Naive thymus-derived CD8-positive, alpha-beta T cell (primary cell): Measurements from ENCODE around the gene CCL4L2. TPM values are rescaled to one million over a fixed set of nuclear protein-coding genes. Genes with fewer than 3 reads are reported as not detected.
"Not testable (repeated sequence)": the region's sequence is repeated elsewhere in the genome, so short reads cannot be mapped to it uniquely, and the experiment has no call there.

Source experiments
- ATAC-seq, 2 donors: fragments of 150-1000 bp; cut with Tn5 transposase in 1 of 2; sonication (Bioruptor Pico), chemical (Tn5 transposase) in 1 of 2; 1 replicate in 1 of 2; 2 replicates in 1 of 2; pipeline ENCODE4 v1.10.0; 2021; ENCODE audit warnings: mild to moderate bottlenecking in 2 of 2, moderate library complexity in 2 of 2
- POLR2A ChIA-PET: fragments of 350-600 bp; sonication (Branson Sonifier 250); formaldehyde crosslinking; loops from one replicate; lab custom pipeline; 2021; ENCODE audit warnings: antibody characterized with exemption; lab: Charles Lee
- DNase-seq, 10 donors: peaks; one replicate each; pipeline versions ENCODE4 v3.0.0 to v3.0.0-alpha.2; 2020 to 2022
- H3K27ac Mint-ChIP-seq, 10 donors: one replicate each; pipeline ENCODE4 v1.8.0; 2020 to 2022; ENCODE audit warnings: mild to moderate bottlenecking in 10 of 10, mixed read lengths in 10 of 10, moderate library complexity in 4 of 10, inconsistent platforms in 1 of 10
- H3K27me3 Mint-ChIP-seq, 5 donors: one replicate each; pipeline ENCODE4 v1.8.0; 2021 to 2022; ENCODE audit warnings: mixed read lengths in 5 of 5
- H3K36me3 Mint-ChIP-seq, 3 donors: one replicate each; pipeline ENCODE4 v1.8.0; 2020 to 2022; ENCODE audit warnings: mixed read lengths in 3 of 3, mild to moderate bottlenecking in 2 of 3, inconsistent platforms in 1 of 3
- H3K4me1 Mint-ChIP-seq, 4 donors: one replicate each; pipeline ENCODE4 v1.8.0; 2021 to 2022; ENCODE audit warnings: mixed read lengths in 4 of 4
- H3K4me3 Mint-ChIP-seq, 10 donors: one replicate each; pipeline ENCODE4 v1.8.0; 2020 to 2022; ENCODE audit warnings: mild to moderate bottlenecking in 10 of 10, mixed read lengths in 10 of 10, moderate library complexity in 6 of 10, inconsistent platforms in 1 of 10
- H3K9me3 Mint-ChIP-seq, 9 donors: one replicate each; pipeline ENCODE4 v1.8.0; 2020 to 2022; ENCODE audit warnings: mixed read lengths in 9 of 9, mild to moderate bottlenecking in 3 of 9, inconsistent platforms in 1 of 9, moderate library complexity in 1 of 9
- polyA plus RNA-seq, 3 donors: library from polyadenylated mRNA; unstranded; fragments of 300-500 nt; fragmentation: Illumina TruSeq; gene quantifications; one replicate each; pipeline ENCODE4 v1.2.3, GENCODE V29; 2021
- total RNA-seq, 8 experiments: library from RNA in 2 of 8; stranded (reverse) in 2 of 8; gene quantifications; one replicate each; pipeline ENCODE4 v1.2.3 and lab custom pipeline; 2021 to 2026

Gene CCL4L2
- total and polyA plus RNA-seq, 5 experiments from 2014 or later = 0.59 to 58.5 (median 1.8) TPM; not detected in 1

DNA sequence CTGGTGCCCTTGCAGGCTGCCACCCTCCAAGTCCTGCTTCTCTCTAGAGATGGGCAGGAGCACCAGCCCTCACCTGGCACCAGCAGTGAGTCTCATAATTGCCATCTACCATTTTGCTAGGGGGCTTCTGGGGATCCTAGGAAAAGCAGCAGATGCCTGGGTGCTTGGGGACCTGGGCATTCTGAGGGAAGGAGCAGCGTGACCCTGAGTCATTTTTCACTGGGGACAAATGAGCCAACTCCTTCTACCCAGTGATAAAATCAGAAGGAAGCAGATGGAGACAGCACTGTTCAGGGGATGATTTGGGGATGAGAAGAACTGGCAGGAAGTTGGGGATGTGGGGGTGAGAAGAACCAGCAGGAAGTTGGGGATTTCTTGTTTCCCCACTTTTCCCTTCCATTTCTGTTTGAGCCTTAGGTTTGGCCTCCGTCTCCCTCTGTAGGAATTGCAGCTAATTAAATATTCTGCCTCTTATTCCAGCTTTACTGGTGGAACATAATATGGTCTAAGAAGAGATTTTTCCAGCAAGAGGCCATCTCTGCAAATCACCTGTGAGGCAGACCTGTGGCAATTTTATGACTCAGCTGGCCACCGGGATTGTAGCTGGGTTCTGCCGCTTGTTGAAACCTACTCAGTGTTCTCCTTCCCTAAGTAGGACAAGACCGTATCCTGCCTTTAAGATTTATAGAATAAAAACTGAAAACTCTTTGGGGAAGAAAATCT, 22.8 kb upstream of the CCL4L2 start:
- POLR2A ChIA-PET, H3K9me3 Mint-ChIP-seq, ATAC-seq, DNase-seq, H3K36me3 Mint-ChIP-seq: not testable (repeated sequence)
- Mint-ChIP-seq H3K27ac (peak overlapping the region in 4 of 10 donors; percentile 8 to 91 (median 72)), H3K4me1 (peaks cover 3 to 78% (median 24%) of the 10 kb centered on the region in 4 donors), H3K27me3 (peaks cover 18 to 47% (median 34%) of the 10 kb centered on the region in 5 donors), H3K4me3 (peak overlapping the region in 3 of 10 donors; percentile 13 to 89 (median 23))

DNA sequence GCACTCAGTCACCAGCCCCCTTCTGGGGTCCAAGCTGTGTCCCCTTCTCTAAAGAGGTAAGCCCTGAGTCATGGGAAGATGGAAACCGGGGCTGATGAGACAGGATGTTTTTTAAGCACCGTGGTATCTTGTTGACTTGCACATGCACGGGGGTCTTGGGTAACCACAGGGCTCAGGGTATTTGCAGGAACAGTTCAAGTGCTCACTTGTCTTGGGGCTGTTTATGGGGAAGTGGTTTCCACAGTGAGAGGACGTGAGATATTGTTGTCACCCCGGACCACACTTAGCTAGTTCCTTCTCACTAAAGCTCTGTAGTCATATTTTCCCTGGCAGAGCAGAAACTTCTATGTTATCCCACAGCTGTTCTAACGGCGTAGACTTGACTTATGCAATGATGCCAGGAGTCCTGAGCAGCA, 22.0 kb upstream of the CCL4L2 start:
- peak overlapping the region in 4 of 10 donors; percentile 22 to 91 (median 52) for H3K27ac Mint-ChIP-seq
- POLR2A ChIA-PET = no interaction called here
- H3K9me3 Mint-ChIP-seq = peaks cover 0 to 2% (median 0%) of the 10 kb centered on the region in 9 donors
- peaks cover 18 to 42% (median 34%) of the 10 kb centered on the region in 5 donors for H3K27me3 Mint-ChIP-seq
- DNase-seq (peak in 4 of 10 donors; percentile 44 to 78 (median 64)), ATAC-seq (peak; percentile 59 to 82)
- no peaks in the 10 kb centered on the region for H3K36me3 Mint-ChIP-seq
- peak overlapping the region in 3 of 10 donors; percentile 5 to 89 (median 12) for H3K4me3 Mint-ChIP-seq
- peaks cover 3 to 84% (median 24%) of the 10 kb centered on the region in 4 donors for H3K4me1 Mint-ChIP-seq

DNA sequence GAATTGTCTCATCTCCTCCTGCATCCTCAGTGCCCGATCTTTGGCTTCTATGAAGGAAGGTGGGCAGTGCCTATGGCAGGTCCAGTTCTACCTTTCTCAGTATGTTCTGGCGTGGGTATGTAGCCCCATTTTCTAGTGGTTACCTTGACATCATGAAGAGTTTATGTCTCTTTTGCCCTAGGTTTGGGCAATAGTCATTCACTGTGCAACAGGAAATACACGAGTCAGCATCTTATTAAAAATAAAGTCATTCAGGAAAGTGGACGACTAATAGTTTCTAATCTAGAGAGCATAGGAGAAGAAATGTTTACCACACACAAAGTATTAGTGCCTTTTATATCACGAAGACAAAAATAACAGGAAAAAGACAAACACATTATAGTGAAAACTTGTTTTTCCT, 20.9 kb upstream of the CCL4L2 start:
- DNase-seq, POLR2A ChIA-PET, H3K36me3 Mint-ChIP-seq, H3K9me3 Mint-ChIP-seq, ATAC-seq: not testable (repeated sequence)
- Mint-ChIP-seq H3K4me1 (peaks cover 3 to 80% (median 23%) of the 10 kb centered on the region in 4 donors), H3K27ac (peak overlapping the region in 2 of 10 donors; percentile 54 to 88), H3K4me3 (peak overlapping the region in 1 of 10 donors; percentile 8), H3K27me3 (peaks cover 12 to 36% (median 23%) of the 10 kb centered on the region in 5 donors)

DNA sequence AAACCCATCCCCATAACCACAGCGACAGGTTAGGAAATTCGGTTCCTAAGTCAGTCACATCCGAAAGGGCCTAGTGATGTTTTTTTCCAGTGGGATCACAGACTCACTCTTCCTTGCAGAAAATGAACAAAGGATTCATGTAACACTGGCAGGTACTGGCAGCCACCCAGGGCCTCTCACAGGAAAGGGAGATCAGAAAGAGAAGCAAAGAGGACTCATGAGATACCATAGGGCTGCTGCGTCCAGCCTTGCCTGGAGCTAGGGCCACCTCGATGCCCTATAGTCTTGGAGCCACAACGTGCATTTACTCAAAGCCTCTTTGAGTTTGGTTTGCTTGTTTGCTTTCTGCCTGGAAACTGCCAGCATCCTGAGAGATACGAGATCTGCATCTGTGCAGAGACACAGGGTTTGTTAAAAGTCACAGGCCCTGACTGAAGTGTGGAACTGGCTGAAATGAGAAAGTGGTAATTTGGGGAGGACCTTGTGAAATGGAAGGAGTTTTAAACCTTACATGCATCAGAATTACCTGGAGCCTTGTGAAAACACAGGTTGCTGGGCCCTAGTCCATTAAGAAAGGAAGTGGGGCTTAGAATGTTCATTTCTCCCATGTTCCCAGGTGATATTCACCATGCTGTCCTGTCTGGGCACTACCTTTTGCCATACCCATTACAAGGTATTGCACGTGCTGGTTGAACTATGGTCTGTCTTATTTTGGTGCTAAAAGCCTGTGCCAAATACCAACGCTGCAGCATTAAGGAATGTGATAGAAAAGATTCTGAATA, 20.1 kb upstream of the CCL4L2 start:
- H3K36me3 Mint-ChIP-seq, POLR2A ChIA-PET, H3K9me3 Mint-ChIP-seq, ATAC-seq, H3K4me3 Mint-ChIP-seq: not testable (repeated sequence)
- peaks cover 16 to 35% (median 26%) of the 10 kb centered on the region in 5 donors for H3K27me3 Mint-ChIP-seq
- H3K4me1 Mint-ChIP-seq = peaks cover 3 to 81% (median 25%) of the 10 kb centered on the region in 4 donors
- DNase-seq = peak in 1 of 10 donors; percentile 0
- H3K27ac Mint-ChIP-seq = peak overlapping the region in 3 of 10 donors; percentile 11 to 88 (median 54)

DNA sequence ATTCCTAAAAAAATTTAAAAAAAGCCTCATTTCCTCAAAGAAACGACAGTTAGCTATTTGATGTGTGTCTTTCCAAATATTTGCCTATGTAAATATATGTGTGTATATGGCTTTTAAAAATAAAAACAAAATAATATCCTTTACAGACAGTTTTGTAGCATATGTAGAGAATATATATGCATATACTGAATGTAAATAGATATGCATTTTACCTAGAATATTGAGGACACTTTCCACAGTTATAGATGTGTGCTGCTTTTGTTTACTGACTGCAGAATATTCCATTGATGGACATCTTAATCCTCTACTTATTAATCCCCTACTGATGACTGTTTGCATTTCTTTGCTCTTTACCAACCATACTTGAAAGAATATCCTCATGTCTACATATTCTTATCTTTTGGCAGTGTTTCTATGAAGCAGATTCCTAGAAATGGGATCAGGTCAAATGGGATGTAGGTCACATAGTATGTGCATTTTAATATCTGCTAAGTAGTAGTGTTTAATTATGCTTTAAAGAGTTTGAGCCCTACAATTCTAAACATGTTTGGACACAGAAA, 17.6 kb upstream of the CCL4L2 start:
- peak overlapping the region in 1 of 10 donors; percentile 0 for H3K27ac Mint-ChIP-seq
- H3K9me3 Mint-ChIP-seq = no peaks in the 10 kb centered on the region
- DNase-seq (no peak), ATAC-seq (no peak)
- peaks cover 12 to 25% (median 14%) of the 10 kb centered on the region in 5 donors for H3K27me3 Mint-ChIP-seq
- POLR2A ChIA-PET = interaction anchor here (0.6 to 1.3 kb wide), 2 partner anchors 8 to 10 kb away, joined by 4 to 11 read pairs; no protein-coding TSS in a partner anchor
- H3K4me1 Mint-ChIP-seq = peaks cover 6 to 78% (median 32%) of the 10 kb centered on the region in 4 donors
- H3K4me3 Mint-ChIP-seq = peak overlapping the region in 1 of 10 donors; percentile 3
- H3K36me3 Mint-ChIP-seq = no peaks in the 10 kb centered on the region

DNA sequence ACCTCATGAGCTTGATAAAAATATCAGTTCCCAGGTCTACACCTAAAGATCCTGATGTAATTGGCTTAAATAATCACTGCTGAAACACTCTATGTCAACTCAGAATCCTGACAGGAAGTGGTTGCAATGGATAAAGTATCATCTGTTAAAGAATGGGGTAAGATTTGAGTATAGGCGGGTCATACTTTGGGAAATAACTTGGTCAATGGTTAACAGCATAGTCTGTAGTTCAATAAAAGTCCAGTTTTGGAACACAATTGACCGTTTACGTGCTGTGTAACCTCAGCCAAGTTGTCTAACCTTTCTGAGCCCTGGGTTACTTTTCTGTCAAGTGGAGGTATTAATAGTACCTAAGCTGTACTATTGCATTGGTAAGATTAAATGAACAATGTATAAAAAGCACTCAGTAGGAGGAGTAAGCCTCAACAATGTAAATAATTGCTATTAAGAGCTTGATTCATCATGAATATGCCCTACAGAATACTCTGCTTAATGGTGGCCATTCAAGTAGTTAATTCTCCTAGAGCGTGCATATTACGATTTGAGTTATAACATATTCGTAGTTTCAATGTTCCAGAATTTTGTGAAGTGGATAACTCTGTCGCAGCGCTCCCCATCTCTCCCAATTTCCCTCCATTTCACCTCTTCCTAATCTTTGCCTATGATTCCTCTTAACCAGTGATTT, 16.6 kb upstream of the CCL4L2 start:
- POLR2A ChIA-PET = interaction anchor here (0.6 kb wide), 1 partner anchor 256 kb away, joined by 5 read pairs; no protein-coding TSS in a partner anchor
- H3K36me3 Mint-ChIP-seq, DNase-seq, H3K9me3 Mint-ChIP-seq, ATAC-seq: not testable (repeated sequence)
- peaks cover 5 to 79% (median 29%) of the 10 kb centered on the region in 4 donors for H3K4me1 Mint-ChIP-seq
- peak overlapping the region in 2 of 10 donors; percentile 15 to 45 for H3K27ac Mint-ChIP-seq
- H3K27me3 Mint-ChIP-seq = peaks cover 14 to 27% (median 16%) of the 10 kb centered on the region in 5 donors
- peak overlapping the region in 2 of 10 donors; percentile 4 to 35 for H3K4me3 Mint-ChIP-seq

DNA sequence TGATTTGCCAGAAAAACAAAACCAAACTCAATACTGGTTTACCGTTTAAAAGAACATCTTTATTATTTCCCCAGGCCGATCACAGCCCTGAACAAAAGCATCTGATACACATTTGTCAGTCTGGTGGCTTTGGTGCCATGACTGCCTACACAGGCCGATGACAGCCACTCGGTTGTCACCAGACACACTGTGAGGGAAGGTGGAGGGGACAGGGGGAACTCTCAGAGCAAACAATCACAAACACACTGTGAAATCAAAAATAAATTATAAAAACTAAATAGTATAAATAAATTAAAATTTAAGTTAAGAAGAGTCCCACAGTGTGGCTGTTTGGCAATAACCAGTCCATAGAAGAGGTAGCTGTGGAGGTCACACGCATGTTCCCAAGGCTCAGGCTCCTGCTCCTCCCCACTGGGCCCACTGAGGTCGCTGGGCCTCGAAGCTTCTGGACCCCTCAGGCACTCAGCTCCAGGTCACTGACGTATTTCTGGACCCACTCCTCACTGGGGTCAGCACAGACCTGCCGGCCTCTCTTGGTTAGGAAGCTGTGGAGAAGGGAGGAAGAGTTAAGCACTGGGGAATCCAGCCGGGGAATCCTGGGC, 15.9 kb upstream of the CCL4L2 start:
- H3K4me3 Mint-ChIP-seq = peak overlapping the region in 2 of 10 donors; percentile 4 to 75
- not testable (repeated sequence) for DNase-seq, ATAC-seq, H3K9me3 Mint-ChIP-seq, H3K36me3 Mint-ChIP-seq
- peaks cover 5 to 83% (median 28%) of the 10 kb centered on the region in 4 donors for H3K4me1 Mint-ChIP-seq
- peak overlapping the region in 2 of 10 donors; percentile 81 to 91 for H3K27ac Mint-ChIP-seq
- POLR2A ChIA-PET = interaction anchor here (0.5 to 1.3 kb wide), 2 partner anchors 12 to 21 kb away, joined by 3 to 6 read pairs; no protein-coding TSS in a partner anchor
- H3K27me3 Mint-ChIP-seq = peaks cover 13 to 27% (median 15%) of the 10 kb centered on the region in 5 donors

DNA sequence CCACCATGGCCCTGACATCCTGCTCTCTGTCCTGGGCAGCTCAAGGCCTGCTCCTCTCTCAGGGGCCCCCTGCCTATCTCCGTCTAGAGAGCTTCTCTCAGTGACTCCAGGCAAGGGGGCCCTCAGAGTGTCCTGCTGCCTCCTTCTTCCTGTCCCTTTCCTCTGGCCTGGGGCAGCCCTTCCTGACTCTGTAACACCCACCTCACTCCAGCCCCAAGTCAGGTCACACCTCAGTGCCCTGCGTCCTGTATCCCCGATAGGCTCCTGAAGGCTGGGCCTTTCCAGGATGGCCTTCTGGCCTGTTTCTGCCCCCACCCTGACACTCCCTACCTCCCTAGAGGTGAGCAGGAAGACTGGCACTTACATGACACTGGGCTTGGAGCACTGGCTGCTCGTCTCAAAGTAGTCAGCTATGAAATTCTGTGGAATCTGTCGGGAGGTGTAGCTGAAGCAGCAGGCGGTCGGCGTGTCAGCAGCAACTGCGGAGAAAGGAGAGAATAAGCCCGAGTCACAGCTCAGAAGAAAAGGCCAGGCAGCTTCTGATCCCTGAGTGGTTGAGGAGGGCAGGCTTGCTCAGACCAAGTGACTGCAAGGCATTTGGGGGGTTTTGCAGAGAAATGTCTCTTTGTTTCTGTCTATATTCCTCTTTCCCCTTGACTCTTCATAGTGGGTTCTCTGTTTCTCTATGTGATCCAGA, 15.3 kb upstream of the CCL4L2 start:
- Mint-ChIP-seq H3K27me3 (peaks cover 13 to 33% (median 18%) of the 10 kb centered on the region in 5 donors), H3K4me3 (peak overlapping the region in 3 of 10 donors; percentile 13 to 75 (median 39)), H3K27ac (peak overlapping the region in 4 of 10 donors; percentile 5 to 91 (median 62)), H3K9me3 (no peaks in the 10 kb centered on the region), H3K4me1 (peaks cover 5 to 82% (median 27%) of the 10 kb centered on the region in 4 donors), H3K36me3 (no peaks in the 10 kb centered on the region)
- DNase-seq = no peak
- no peak for ATAC-seq
- POLR2A ChIA-PET = interaction anchor here (0.5 to 1.3 kb wide), 2 partner anchors 13 to 20 kb away, joined by 3 to 6 read pairs; no protein-coding TSS in a partner anchor

DNA sequence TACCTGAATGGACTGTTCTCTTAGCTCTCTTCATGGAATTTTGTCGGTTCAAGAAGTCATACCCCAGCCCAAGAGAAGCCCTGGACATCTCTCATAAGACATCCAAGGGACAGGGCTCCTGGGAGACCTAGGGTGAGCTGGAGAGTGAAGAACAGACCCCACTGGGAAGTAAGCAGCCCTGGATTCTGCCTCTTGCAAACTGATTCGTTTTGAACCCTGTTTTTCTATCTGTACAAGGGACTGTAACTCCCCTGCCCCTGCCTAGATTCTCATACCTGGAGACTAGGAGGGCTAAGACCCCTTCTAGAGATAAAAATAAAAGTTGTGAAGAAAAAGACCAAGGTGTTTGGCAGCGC, 14.8 kb upstream of the CCL4L2 start:
- H3K27ac Mint-ChIP-seq = peak overlapping the region in 3 of 10 donors; percentile 66 to 91 (median 81)
- no peaks in the 10 kb centered on the region for H3K36me3 Mint-ChIP-seq
- POLR2A ChIA-PET = interaction anchor here (1.3 kb wide), 1 partner anchor 13 kb away, joined by 6 read pairs; no protein-coding TSS in a partner anchor
- ATAC-seq (no peak), DNase-seq (no peak)
- peak overlapping the region in 3 of 10 donors; percentile 20 to 76 (median 67) for H3K4me3 Mint-ChIP-seq
- no peaks in the 10 kb centered on the region for H3K9me3 Mint-ChIP-seq
- peaks cover 14 to 36% (median 19%) of the 10 kb centered on the region in 5 donors for H3K27me3 Mint-ChIP-seq
- H3K4me1 Mint-ChIP-seq = peaks cover 5 to 79% (median 26%) of the 10 kb centered on the region in 4 donors

DNA sequence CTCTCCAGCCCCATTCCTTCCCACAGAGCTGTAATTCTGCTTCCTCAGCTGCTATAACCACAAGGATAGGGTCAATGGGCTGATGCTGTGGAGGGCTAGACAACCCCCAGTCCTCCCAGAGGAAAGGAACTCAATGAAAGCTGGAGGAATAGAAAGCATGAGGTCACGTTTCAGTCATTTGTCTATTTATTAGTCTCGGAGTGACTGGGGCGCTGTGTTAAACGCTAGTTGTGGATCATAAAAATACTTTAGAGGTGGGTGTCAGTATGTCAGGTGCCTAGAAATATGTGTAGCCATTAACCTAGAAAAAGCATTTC, 13.5 kb upstream of the CCL4L2 start:
- H3K36me3 Mint-ChIP-seq = no peaks in the 10 kb centered on the region
- peak overlapping the region in 2 of 10 donors; percentile 20 to 67 for H3K4me3 Mint-ChIP-seq
- DNase-seq (no peak), ATAC-seq (no peak)
- no peaks in the 10 kb centered on the region for H3K9me3 Mint-ChIP-seq
- peaks cover 9 to 36% (median 21%) of the 10 kb centered on the region in 5 donors for H3K27me3 Mint-ChIP-seq
- POLR2A ChIA-PET = no interaction called here
- peak overlapping the region in 2 of 10 donors; percentile 81 to 91 for H3K27ac Mint-ChIP-seq
- H3K4me1 Mint-ChIP-seq = peaks cover 9 to 80% (median 28%) of the 10 kb centered on the region in 4 donors
